GM12878 (cell line): ENCODE data around the gene UST. TPM values are rescaled to one million over a fixed set of nuclear protein-coding genes. Genes with fewer than 3 reads are reported as not detected.

Experiments
- ATAC-seq: fragments of 200-7000 bp; cut with Tn5 transposase; 3 replicates; pipeline ENCODE4 v1.9.1; 2020; ENCODE audit warnings: mild to moderate bottlenecking, moderate library complexity
- BruUV-seq: library from RNA; stranded (reverse); fragments of 400-500 nt; replicated peaks from 2 replicates; lab custom pipeline; 2021; lab: Mats Ljungman, UMichigan
- CTCF ChIA-PET: fragments of 300-600 bp; sonication (Branson Sonifier 250); formaldehyde crosslinking; extraction: SDS; loops from one replicate; lab custom pipeline; 2021; ENCODE audit warnings: inconsistent platforms; lab: Yijun Ruan, JAX
- POLR2A ChIA-PET: fragments of 350-600 bp; formaldehyde crosslinking; extraction: SDS; loops from one replicate; lab custom pipeline; 2021; ENCODE audit warnings: inconsistent platforms; lab: Charles Lee
- RAD21 ChIA-PET: fragments of 300-600 bp; sonication (Branson Sonifier 250); formaldehyde crosslinking; loops from one replicate; lab custom pipeline; 2023; ENCODE audit warnings: antibody characterized with exemption; ENCODE audit not compliant: unreplicated experiment; lab: Charles Lee
- SMC1A ChIA-PET: fragments of 300-600 bp; sonication (Branson Sonifier 250); formaldehyde crosslinking; loops from one replicate; lab custom pipeline; 2023; ENCODE audit not compliant: unreplicated experiment, uncharacterized antibody; lab: Charles Lee
- DNase-seq: peaks from one replicate; pipeline ENCODE4 v3.0.0-alpha.2; 2011; ENCODE audit warnings: low read depth, low spot score
- FAIRE-seq: peaks from 3 replicates; lab custom pipeline; 2011; peaks lifted over from hg19 to GRCh38; lab: Jason Lieb, UNC
- H2AFZ ChIP-seq: 2 replicates; pipeline ENCODE4 v1.6.0; 2011; ENCODE audit warnings: low read depth, low read length, control low read depth; ENCODE audit not compliant: control insufficient read depth
- H3K27ac ChIP-seq: 2 replicates; pipeline ENCODE4 v1.5.1; 2011; ENCODE audit warnings: control low read depth; ENCODE audit not compliant: control insufficient read depth, insufficient read depth
- H3K27me3 ChIP-seq, 2 experiments: replicated peaks in 1 of 2; 2 replicates each; pipeline versions ENCODE4 v1.6.0 to v1.6.1; 2011; ENCODE audit warnings: low read length in 1 of 2; ENCODE audit not compliant: control insufficient read depth in 2 of 2, insufficient read depth in 2 of 2
- H3K36me3 ChIP-seq, 2 experiments: 2 replicates each; pipeline ENCODE4 v1.5.1; 2011; ENCODE audit warnings: low read length in 1 of 2; ENCODE audit not compliant: control insufficient read depth in 2 of 2, insufficient read depth in 2 of 2
- H3K4me1 ChIP-seq: 2 replicates; pipeline ENCODE4 v1.6.1; 2011; ENCODE audit warnings: mild to moderate bottlenecking, low read length, moderate library complexity, mixed read lengths; ENCODE audit not compliant: control insufficient read depth, insufficient read depth
- H3K4me2 ChIP-seq: 2 replicates; pipeline ENCODE4 v1.6.0; 2011; ENCODE audit warnings: control low read depth; ENCODE audit not compliant: control insufficient read depth, insufficient read depth
- H3K4me3 ChIP-seq: fragments of 200-600 bp; sonication (generic); 2 replicates; pipeline ENCODE4 v1.5.1; 2016
- H3K79me2 ChIP-seq: 2 replicates; pipeline ENCODE4 v1.6.0; 2011; ENCODE audit warnings: low read length; ENCODE audit not compliant: control insufficient read depth, insufficient read depth
- H3K9ac ChIP-seq: 2 replicates; pipeline ENCODE4 v1.8.0; 2011; ENCODE audit warnings: low read length, control low read depth, mixed read lengths; ENCODE audit not compliant: control insufficient read depth, insufficient read depth
- H3K9me3 ChIP-seq: replicated peaks from 3 replicates; pipeline ENCODE4 v1.5.1; 2011; ENCODE audit warnings: mild to moderate bottlenecking, low read length; ENCODE audit not compliant: control insufficient read depth, insufficient read depth
- H4K20me1 ChIP-seq: 2 replicates; pipeline ENCODE4 v1.6.0; 2011; ENCODE audit not compliant: control insufficient read depth, insufficient read depth
- BHLHE40 ChIP-seq, 2 experiments: fragments of 450-650 bp in 1 of 2; IDR thresholded peaks; 2 replicates each; pipeline ENCODE4 v1.6.1; 2011 to 2017; ENCODE audit warnings: low read depth in 2 of 2, borderline replicate concordance in 1 of 2, improper control_type of control experiment in 1 of 2, low read length in 1 of 2, mild to moderate bottlenecking in 1 of 2
- TCF7 ChIP-seq: IDR thresholded peaks from 2 replicates; pipeline ENCODE4 v1.6.1; 2014; ENCODE audit warnings: antibody characterized with exemption, borderline replicate concordance
- WGBS: methylation state at CpG from one replicate; pipeline ENCODE4 v1.1.6; 2016; ENCODE audit warnings: low lambda C conversion rate; ENCODE audit not compliant: insufficient replicate concordance, insufficient coverage; ENCODE audit errors: missing lambda C conversion rate; 5-methylcytosine and 5-hydroxymethylcytosine counted together
- in situ Hi-C: fragments of 300-500 bp; cut with MboI; formaldehyde crosslinking; loops from 9 replicates; pipeline ENCODE4 v1.14.3; 2018; ENCODE audit warnings: mixed read lengths
- intact Hi-C: fragments of 100-400 bp; cut with micrococcal nuclease; formaldehyde crosslinking; loops from one replicate; pipeline ENCODE4 v1.14.2; 2022; ENCODE audit not compliant: unreplicated experiment
- polyA plus RNA-seq, 11 experiments: library from polyadenylated mRNA; depleted of rRNA in 4 of 11; unstranded in 6 of 11; stranded (reverse) in 5 of 11; fragments of >200 nt; fragmentation: Nextera tagmentation in 4 of 11; fragmentation: Illumina TruSeq in 1 of 11; extraction: Ambion mirVana in 4 of 11; extraction: Trizol in 1 of 11; gene quantifications; 1 replicate in 1 of 11; 2 replicates in 10 of 11; pipeline versions ENCODE4 v1.2.1 to v1.2.3, GENCODE V29; 2011 to 2016; ENCODE audit warnings: inconsistent platforms in 2 of 11, missing spikeins in 2 of 11, low read depth in 1 of 11
- total RNA-seq, 4 experiments: library from RNA; depleted of rRNA in 3 of 4; stranded (reverse); fragments of >200 nt in 3 of 4; fragmentation: Illumina TruSeq in 1 of 4; extraction: Trizol in 1 of 4; gene quantifications; 2 replicates each; pipeline versions ENCODE4 v1.2.1 to v1.2.3, GENCODE V29; 2013 to 2021
- TF ChIP-seq, protein P1 (sequence below): fragments of 450-650 bp; formaldehyde crosslinking; IDR thresholded peaks from 2 replicates; pipeline ENCODE4 v1.4.0; 2022; ENCODE audit warnings: mild to moderate bottlenecking, moderate library complexity
- TF ChIP-seq, protein P2 (sequence below): IDR thresholded peaks from 2 replicates; pipeline ENCODE4 v1.6.1; 2012; ENCODE audit warnings: low read depth, low read length, improper control_type of control experiment

The UST gene
- total and polyA plus RNA-seq, 10 of the 15 experiments (the other 5 are each of a cell fraction or from before 2014, with no cell fraction given), result 0.74 to 43.3 (median 2.2) TPM

DNA sequence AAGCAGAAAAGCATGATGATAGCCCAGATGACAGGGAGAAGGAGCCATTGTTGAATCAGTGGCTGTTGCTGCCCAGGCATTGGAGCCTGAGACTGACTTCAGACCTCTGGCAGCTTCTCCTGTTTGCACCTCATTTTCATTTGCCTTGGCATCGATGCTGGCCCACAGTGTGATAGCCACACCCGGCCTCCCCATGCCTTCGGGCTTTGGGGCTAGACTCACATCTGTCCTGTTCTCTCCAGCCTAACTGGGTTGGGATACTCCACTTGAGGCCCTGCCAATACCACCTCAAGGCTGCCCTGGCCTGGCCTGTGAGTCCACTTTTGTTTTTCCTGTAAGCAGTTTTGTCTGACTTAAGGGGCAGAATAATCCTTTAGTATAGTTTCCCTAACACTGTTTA lies 140.4 kb downstream of the UST start:
- H3K4me2 ChIP-seq, result no peak overlapping the region
- no peaks in the 10 kb centered on the region for H3K36me3 ChIP-seq
- intact Hi-C loops, result no loop called here
- no peak overlapping the region for H3K4me3 ChIP-seq
- H4K20me1 ChIP-seq, result no peaks in the 10 kb centered on the region
- no peak overlapping the region for H2AFZ ChIP-seq
- no peak for DNase-seq
- WGBS, result 44% methylated on average over 3 of the region's 3 CpGs
- no peaks in the 10 kb centered on the region; a peak in 1 of 4 replicates for H3K27me3 ChIP-seq
- in situ Hi-C loops, result no loop called here
- no peaks in the 10 kb centered on the region for H3K79me2 ChIP-seq
- CTCF ChIA-PET, result no interaction called here
- ATAC-seq, result no peak
- SMC1A ChIA-PET, result no interaction called here
- no peak overlapping the region for H3K27ac ChIP-seq
- FAIRE-seq, result no peak
- RAD21 ChIA-PET, result no interaction called here
- POLR2A ChIA-PET, result no interaction called here
- BruUV-seq, result no TSS peak
- no peak for TF ChIP-seq TCF7
- TF ChIP-seq BHLHE40 (IDR thresholded peaks at IDR 0.05; ENCODE audit: borderline replicate concordance in 1 of 2, low read depth in 2 of 2, low read length in 1 of 2), result no peak
- TF ChIP-seq, protein P1, sequence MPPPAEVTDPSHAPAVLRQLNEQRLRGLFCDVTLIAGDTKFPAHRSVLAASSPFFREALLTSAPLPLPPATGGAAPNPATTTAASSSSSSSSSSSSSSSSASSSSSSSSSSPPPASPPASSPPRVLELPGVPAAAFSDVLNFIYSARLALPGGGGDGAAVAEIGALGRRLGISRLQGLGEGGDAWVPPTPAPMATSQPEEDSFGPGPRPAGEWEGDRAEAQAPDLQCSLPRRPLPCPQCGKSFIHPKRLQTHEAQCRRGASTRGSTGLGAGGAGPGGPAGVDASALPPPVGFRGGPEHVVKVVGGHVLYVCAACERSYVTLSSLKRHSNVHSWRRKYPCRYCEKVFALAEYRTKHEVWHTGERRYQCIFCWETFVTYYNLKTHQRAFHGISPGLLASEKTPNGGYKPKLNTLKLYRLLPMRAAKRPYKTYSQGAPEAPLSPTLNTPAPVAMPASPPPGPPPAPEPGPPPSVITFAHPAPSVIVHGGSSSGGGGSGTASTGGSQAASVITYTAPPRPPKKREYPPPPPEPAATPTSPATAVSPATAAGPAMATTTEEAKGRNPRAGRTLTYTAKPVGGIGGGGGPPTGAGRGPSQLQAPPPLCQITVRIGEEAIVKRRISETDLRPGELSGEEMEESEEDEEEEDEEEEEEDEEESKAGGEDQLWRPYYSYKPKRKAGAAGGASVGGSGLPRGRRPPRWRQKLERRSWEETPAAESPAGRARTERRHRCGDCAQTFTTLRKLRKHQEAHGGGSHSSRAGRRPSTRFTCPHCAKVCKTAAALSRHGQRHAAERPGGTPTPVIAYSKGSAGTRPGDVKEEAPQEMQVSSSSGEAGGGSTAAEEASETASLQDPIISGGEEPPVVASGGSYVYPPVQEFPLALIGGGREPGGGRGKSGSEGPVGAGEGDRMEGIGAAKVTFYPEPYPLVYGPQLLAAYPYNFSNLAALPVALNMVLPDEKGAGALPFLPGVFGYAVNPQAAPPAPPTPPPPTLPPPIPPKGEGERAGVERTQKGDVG (CRISPR knock-in tag), result no peak
- TF ChIP-seq, protein P2, sequence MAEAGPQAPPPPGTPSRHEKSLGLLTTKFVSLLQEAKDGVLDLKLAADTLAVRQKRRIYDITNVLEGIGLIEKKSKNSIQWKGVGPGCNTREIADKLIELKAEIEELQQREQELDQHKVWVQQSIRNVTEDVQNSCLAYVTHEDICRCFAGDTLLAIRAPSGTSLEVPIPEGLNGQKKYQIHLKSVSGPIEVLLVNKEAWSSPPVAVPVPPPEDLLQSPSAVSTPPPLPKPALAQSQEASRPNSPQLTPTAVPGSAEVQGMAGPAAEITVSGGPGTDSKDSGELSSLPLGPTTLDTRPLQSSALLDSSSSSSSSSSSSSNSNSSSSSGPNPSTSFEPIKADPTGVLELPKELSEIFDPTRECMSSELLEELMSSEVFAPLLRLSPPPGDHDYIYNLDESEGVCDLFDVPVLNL, result no peak
- no peaks in the 10 kb centered on the region for H3K9me3 ChIP-seq
- H3K9ac ChIP-seq, result no peak overlapping the region
- no peaks in the 10 kb centered on the region for H3K4me1 ChIP-seq
